ENCODE measurements around the gene FOXL1.
A peak's percentile ranks its signal among the peaks of the same experiment; 100 is the strongest.
"Not testable (repeated sequence)": the region's sequence is repeated elsewhere in the genome, so short reads cannot be mapped to it uniquely, and the experiment has no call there.

The FOXL1 gene

DNA sequence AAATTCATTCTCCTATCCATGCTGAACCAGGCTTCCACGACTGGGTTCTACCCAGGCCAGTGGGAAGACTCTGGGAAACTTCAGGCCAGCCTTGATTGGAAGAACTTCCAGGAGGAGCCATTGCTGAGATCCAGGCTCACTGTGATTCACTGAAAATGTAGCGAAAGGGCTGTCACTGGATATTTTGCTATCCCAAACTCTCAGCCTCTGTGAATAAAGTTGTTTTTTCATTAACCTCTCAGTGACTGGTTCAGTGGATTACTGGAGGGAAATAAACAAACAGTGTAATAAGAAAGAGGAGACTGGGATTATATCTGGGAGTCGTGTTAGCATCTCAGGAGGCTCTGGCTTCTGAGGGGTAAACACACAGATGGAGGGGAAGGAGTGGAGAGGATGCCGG lies 3.1 kb downstream of the FOXL1 start:
- DNase-seq, result no peak

DNA sequence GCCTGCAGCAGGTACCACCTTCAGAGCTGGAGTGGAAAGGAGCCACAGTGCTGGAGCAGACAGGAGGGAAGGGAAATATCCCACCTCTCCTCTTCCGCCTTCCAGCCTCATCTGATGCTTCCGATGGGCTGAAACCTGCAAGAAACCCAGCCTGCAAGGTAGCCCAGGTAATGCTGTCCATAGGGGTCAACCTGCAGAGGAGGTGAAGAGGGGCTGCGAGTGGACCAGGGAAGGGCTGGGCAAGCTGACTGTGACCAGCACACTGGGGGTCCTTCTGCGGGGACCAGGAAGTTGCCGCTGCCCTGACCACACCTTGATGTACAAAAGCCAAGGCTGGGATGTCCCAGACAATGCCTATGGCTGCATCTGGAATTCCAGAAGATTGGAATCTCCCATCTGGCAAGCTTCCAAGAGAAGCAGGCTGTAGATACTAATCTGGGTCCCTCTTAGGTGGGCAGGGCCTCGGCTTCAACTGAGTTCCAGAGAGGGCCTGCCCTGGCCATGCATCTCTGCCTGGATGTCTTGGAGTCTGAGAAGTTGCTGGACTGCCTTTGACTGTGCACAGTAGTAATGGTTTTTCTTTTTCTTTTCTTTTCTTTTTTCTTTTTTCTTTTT lies 5.8 kb downstream of the FOXL1 start:
- DNase-seq, result no peak

DNA sequence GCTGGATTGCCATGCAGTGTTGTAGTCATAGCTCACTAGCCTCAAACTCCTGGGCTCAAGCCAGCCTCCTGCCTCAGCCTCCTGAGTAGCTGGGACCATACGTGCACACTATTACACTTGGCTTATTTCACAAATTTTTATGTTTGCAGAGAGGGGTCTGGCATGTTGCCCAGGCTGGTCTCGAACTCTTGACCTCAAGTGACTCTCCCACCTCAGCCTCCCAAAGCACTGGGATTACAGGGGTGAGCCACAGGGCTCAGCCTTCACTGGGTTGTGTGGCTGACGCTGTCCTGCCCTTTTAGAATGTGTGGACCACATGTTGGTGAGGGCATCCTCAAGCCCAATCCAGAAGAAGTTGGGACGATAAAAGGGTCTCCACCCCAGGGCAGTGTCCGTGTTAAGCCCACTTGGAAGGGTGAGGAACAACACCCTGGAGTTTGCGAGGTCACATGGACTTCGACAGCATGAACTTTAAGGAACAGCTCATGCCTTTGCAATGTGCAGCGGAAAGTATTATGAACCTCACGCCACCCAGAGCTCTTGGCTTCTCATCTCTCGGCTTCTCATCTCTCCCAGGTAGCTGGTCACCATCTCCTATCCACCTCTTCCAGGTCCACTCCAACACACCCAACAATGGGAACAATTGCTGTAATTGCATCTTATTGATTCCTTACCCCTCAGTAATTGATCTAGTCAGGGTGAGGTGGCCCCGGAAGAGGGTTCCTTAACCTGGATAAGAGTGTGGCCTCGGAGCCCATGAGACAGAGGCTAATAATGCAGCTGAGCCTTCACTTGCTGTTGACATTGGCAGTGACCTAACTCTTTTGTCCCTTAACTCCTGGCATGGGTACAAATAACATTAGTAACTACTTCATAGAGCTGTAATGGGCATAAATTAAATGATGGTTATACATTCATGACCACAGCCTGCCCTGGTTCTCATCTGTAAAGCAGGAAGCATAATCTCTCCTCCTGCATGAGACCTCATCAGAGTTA lies 6.7 kb downstream of the FOXL1 start:
- DNase-seq, result no peak

DNA sequence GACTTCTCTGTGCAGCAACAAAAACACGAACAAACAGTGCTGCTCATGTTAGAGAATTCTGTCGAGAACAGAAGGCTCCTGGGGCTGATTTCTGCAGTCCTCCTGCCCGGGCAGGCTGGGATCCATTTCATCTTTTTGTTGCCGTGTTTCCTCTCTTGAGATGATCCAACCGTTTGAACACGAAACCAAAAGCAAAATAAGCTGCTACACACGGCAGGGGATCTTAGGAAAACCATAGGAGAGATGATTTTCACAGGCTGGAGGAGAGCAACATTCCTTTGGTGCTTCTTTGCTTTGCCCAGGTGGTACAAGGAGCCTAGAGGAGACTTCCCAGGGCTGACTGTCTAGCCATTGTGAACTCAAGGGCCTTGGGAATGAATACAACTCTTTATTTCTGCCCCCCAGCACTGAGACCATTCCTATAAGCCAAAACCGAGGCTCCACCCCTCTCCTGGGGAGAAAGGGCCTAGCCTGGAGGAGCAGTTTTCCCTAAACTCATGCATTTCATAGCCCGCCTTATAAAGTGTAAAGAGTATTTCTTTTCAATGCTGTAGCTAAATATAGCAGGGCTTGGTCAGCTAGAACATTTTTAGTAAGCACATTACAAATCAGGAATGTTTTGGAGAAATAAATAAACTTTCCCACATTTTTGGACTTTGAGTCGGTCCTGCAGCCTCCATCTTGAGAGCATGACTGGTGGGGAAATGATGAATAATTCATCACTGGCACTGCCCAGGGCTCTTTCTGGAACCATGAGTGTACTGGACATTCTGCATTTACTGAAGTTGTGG lies 7.7 kb downstream of the FOXL1 start:
- DNase-seq, result no peak

DNA sequence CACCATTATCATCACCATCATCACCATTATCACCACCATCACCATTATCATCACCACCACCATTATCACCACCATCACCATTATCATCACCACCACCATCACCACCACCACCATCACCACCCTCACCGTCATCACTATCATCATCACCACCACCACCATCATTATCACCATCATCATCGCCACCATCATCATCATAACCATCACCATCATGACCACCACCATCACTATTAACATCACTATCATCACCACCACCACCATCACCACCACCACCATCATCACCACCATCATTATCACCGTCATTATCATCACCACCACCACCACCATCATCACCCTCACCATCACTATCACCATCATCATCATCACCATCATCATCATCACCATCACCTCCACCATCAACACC lies 9.1 kb downstream of the FOXL1 start:
- DNase-seq, result no peak

DNA sequence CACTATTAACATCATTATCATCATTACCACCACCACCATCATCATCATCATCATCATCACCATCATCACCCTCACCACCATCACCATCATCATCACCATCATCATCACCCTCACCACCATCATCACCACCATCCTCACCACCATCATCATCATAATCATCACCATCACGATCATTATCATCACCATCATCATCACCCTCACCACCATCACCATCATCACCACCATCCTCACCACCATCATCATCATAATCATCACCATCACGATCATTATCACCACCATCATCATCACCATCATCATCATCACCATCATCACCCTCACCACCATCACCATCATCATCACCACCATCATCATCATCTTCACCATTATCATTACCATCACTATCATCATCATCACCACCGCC lies 9.6 kb downstream of the FOXL1 start:
- not testable (repeated sequence) for DNase-seq

DNA sequence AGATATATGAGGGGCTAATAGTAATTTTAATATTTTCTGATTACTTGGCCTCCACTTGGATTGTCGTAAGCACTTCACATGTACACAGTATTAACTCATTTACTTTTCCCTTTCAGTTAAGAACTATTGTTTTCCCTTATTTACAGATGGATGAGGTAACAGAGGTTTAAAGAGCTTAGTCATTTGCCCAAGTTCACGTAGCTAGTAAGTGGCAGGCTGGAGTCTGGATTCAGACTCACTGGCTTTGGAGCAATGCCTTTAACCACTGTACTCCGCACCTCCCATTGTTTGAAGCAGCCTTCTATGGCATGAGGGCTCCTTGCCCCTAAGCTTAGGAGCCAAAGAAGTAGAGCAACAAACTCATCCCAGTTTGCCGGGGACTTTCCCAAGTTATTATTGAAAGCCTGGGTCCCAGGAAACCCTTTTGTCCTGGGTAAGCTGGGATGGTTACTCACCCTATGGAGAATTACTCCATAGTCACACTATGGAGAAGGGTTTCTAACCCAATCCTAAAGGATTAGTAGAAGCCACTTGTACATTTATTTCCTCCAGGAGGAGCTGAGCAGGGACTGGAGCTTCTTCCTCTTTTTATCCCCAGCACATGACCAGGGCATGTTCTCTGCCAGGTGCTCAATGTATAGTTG lies 12.3 kb downstream of the FOXL1 start:
- no peak for DNase-seq

DNA sequence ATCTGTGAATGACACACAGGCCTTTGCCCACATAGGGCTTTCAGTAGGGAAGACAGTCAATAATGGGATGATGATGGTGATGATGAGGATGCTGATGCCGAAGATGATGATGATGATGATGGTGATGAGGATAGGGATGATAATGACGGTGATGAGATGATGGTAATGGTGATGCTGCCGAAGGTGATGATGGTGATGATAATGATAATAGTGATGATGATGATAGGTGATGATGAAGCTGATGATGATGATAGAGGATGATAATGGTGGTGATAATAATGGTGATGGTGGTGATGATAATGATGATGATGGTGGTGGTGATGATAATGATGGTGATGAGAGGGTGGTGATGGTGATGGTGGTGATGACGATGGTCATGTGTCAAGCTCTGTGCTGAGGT lies 12.9 kb downstream of the FOXL1 start:
- DNase-seq, result no peak

DNA sequence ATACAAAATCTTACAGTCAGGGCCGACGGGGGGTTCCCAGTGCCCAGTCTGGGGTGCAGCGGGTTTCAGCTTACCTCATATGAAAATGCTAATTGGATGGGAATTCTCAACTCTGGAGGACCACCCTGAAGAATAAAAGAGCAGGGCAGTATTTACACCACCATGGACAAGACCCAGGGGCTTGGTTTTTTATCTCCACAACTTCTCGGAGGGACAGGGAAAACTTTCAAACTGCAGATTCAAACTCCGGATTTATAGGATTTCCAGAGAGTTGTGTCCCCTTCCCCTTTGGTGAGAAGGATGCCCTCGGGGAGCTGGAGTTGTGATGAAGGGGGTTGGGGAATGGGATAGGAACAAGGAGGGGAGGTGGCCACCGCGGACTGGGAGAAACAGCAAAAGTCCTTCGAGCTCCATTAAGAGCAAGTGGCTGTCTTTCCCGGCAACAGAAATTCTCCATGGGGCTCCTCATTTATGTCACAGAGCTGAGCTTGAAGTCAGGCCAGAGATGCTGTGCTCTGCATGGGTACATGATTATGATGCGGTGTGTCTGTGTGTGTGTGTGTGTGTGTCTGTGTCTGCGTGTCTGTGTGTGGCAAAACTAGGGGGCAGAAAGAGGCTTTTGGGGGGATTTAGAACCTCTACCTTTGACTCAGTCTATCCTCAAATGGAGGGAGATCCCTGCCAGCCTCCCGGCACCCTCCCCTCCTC lies 15.7 kb downstream of the FOXL1 start:
- DNase-seq, result no peak

DNA sequence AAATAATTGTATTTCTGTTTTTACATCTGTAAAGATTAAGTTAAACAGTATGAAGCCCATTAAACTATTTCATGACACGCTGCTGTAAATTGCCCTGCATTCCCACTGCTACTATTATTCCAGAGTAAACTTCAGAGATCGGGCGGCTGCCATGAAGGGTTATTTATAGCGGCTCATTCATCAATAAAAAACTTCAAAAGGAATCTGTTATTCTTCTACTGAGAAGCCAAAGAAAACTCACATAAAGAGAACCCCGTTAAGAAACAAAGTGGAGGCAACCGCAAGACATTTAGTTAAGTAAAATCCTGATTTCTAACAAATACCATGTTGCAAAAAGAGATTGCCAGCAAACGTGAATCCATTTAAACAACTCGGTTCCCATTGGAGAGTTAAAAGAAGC lies 16.4 kb downstream of the FOXL1 start:
- DNase-seq, result no peak

DNA sequence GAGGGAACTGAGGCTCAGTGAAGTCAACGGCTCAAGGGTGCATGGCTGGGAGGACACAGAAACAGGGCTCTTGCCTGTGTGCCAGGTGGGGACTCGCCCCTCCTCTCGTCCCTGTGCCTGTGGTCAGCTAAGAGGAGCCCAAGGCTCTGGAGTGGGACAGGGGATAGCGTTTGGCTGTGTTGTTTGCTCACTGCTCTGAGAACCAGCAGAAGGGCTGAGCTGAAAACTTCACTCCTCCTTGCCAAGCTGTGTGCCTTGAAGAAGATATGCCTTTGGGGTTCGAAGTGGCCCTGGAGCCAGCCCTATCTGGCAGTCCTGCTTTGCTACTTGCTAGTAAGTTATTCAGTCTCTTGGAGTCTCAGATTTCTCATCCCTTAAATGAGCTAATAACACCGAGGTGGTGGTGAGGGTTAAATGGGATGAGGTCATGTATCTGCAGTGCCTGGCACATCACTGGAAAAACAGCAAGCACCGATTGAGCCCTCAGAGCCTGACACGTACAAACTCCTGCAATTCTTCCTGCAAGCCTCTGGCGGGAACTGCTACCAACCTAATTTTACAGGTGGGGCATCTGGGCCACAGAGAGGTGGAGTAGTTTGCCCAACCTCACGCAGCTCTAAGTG lies 17.7 kb downstream of the FOXL1 start:
- DNase-seq, result no peak

DNA sequence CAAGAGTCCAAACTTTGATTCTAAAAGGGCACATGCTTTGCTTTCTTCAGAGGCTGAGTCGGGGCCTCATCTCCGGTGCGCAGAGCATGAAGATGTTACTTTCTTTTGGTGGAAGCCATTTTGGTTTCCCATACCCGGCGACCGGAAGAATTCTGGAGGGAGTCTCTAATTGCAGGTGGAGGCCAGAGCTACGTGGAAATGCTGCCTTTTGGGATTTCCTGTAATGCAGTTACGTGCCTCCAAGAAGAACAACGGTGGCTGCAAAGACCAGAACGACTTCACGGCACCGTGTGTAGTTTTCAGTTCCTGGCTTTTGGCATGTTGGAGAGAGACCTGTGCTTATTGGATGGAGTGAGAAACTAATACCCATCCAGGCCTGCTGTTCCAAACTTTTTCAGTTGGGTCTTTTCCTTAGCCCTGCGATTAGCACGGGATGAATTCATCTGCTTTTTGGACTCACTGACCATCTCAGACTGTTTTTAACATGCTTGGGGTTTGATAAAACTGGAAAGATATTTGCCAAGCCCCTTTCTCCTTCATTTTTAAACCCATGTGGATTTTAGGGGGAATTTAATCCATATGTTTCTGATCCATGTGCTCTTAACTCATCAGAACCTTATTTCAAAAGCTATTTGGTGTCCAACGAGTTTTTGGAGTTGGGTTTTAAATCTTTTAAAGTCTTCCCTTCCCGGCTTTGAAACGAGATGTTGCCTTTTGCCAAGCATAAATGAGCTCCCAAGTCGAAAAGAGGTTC lies 19.0 kb downstream of the FOXL1 start:
- DNase-seq, result no peak

DNA sequence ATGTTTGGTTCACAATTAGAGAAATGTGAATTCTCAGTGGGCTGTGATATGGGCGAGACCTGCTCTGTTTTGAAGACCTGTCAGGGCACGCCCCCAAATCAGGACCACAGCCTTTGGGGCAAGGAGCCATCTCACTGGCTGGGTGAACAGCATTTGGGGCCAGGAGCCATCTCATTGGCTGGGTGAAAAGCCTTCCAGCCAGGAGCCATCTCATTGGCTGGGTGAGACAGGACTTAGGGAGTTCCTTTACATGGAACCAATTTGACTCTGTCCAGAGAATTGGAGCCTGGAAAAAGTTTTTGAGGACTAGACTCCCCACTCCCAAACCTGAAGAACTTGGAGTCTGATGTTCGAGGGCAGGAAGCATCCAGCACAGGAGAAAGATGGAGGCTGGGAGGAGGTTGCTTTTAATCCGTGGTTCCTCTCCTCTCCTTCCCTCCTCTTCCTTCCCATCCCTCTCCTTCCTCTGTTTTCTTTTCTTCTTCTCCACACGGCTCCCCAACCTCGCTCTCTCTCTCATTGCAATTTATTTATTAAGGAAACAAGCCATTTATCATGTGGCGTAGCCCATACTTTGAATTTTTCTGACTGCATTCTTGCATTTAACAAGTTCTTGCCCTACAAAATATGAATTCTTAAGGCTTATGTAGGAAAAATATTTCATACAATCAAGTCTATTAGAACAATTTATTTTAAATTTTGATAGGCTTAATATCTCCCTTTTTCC lies 19.7 kb downstream of the FOXL1 start:
- no peak for DNase-seq

DNA sequence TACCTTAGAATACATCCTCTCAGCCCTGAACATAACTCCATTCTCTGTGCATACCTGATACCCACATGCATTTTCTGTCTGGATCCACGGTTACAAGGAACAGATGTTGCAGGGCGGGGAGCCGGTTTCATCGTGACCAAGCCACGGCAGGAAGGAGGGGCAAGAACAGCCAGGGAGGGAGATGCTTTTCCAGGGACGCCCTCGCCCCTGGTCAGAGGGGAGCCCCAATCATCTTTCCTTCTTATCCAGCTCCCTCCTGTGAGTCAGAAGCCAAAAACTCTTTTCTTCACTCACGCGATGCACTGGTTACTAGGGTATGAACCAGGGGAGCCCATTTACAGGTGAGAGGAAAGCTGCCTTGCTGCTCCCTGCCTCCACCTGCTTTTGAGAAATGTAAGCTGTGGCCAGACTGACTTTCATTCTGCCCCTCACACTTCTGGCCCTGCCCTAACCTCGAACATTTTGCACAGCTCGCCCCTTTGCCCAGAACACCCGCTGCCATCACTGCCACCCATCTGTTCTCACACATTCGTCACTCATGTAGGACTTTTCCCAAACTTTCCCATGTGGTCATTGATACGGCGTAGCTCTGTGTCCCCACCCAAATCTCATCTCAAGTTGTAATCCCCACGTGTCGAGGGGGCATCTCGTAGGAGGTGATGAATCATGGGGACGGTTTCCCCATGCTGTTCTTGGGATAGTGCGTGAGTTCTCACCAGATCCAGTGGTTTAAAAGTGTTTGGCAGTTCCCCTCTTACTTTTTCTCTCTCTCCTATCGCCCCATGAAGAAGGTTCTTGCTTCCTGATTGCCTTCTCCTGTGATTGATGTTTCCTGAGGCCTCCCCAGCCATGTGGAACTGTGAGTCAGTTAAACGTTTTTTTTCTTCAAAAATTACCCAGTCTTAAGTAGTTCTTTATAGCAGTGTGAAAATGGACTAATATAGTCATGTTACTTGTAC lies 20.5 kb downstream of the FOXL1 start:
- no peak for DNase-seq

DNA sequence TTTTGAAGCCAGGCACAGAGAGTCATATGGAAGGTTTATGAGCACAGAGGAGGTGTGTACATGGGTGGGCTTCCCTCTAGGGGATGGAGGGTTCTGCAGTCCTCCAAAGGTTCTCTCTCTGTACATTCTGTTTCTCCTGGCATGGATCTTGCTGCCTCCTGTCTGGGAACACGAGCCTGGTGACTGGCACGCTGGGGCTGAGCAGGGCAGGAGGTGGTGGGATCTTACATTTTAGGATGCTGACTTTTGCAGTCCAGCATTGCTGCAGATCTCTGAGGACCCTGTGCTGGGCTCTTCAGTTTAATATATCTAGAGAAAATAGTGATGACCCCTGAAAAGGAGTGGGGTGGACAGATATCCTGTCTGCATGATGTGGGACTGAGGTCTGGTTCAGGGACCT lies 23.0 kb downstream of the FOXL1 start:
- DNase-seq, result no peak

DNA sequence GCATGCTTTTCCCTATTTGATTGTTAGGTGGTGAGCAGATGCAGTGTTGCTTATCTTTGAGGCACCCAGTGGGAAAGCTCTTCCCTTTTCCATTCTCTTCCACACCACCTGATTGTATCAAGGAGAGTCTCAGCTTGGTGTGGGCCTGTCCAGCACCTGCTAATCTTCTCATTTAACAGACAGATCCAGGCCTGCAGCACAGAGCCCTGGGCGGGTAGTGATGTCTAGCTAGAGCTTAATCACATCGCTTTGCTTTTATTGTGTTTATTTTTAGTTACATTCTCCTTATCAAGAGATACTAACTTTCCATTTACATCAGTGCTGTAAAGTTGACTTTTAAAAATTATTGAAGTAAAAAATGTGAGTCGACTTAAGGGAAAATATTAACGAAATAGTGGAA lies 24.2 kb downstream of the FOXL1 start:
- no peak for DNase-seq

DNA sequence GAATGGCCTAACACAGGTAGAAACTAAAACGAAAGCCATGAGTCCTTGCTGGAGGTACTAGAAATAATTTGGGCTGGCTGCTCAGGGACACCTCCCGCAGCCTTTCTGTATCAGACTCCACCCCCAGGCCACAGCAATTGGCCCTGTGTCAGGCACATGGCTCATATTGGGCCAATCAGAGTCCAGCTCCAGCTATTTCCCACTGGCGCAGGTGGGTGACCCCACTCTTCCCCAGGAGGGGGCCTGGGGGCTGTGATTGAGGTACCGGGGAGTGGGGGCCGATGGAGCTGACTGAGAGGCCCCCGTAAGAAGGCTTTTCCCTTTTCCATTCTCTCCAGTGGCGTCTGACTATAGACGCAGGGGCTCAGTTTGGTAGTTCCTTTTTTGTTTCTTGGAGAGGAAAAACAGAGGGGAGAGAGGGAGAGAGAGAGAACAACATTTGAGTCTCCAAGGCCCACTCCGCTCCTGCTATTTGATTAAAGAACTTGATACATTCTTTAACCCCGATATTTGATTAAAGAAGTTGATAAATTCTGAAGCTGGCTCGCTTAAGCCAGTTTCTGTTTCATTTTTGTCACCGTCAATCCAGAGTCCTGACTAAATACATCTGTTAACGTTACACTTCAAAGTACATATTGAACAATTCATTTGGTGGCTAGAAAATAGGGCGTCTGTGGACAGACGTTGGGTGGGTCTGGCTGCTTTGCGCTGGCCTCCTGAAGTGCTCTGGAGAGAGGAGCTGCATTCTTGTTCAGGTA lies 26.3 kb downstream of the FOXL1 start:
- DNase-seq, result peak; percentile 58 to 64

DNA sequence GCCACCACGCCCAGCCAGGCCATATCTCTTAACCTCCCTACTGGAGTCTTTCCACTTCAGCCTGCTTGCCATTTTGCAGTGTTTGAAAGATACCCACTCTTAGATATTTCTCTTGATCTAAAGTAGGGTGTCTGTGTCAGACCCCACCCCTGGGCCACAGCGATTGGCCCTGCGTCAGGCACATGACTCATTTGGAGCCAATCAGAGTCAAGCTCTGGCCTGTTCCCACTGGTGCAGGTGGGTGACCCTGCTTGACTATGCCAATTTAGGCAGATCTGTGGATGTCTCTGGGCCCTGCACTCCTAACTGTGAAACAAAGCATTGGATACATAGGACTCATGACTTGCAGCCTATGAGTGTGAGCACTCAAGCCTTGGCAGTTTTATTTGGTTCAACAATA lies 27.6 kb downstream of the FOXL1 start:
- DNase-seq, result no peak

All from CD4-positive, alpha-beta T cell treated with Interferon alpha-2 for 1 hour (primary cell).